Mucosa of descending colon (tissue), 3 donors: ENCODE results near the gene KDM4B. TPM values are rescaled to one million over a fixed set of nuclear protein-coding genes. Genes with fewer than 3 reads are reported as not detected.

Source experiments
- ATAC-seq: fragments of 200-7000 bp; cut with Tn5 transposase; one replicate; pipeline ENCODE4 v1.9.1; 2020; ENCODE audit warnings: mild to moderate bottlenecking, moderate library complexity
- DNase-seq, 3 donors: peaks; one replicate each; pipeline ENCODE4 v3.0.0-alpha.2; 2020
- H3K36me3 ChIP-seq: fragments of 200-600 bp; one replicate; pipeline ENCODE4 v1.8.0; 2021; ENCODE audit warnings: low read depth, mild to moderate bottlenecking
- H3K4me1 ChIP-seq: fragments of 200-600 bp; one replicate; pipeline ENCODE4 v1.8.0; 2021; ENCODE audit warnings: low read depth, mild to moderate bottlenecking
- H3K4me3 ChIP-seq: fragments of 200-600 bp; one replicate; pipeline ENCODE4 v1.8.0; 2021; ENCODE audit warnings: mild to moderate bottlenecking
- H3K9me3 ChIP-seq: fragments of 200-600 bp; one replicate; pipeline ENCODE4 v1.8.0; 2021; ENCODE audit warnings: mild to moderate bottlenecking
- intact Hi-C, 2 donors: fragments of 100-400 bp; cut with DNase I in 1 of 2; cut with micrococcal nuclease in 1 of 2; formaldehyde crosslinking; loops; one replicate each; pipeline versions ENCODE4 v1.11.0 to v1.11.1; 2022; cut with DNase I, micrococcal nuclease
- total RNA-seq, 3 donors: library from RNA; stranded (reverse); fragmentation: NEBNext Ultra II Directional in 2 of 3; extraction: Animal tissue kit (Norgen Biotek cat#: 25700) in 2 of 3; gene quantifications; one replicate each; pipeline versions ENCODE4 v1.2.1 to v1.2.4, GENCODE V29; 2021 to 2023
- TF ChIP-seq, protein P1 (sequence below): fragments of 200-600 bp; IDR thresholded peaks from one replicate; pipeline ENCODE4 v1.8.0; 2022; ENCODE audit warnings: antibody characterized with exemption, mild to moderate bottlenecking
- donor health status: DM: no; HTN: no; CAD: no; lungs with moderate emphysema.
- donor health status: DM: no; HTN: no; CAD: no.
- donor health status: DM: no; HTN: yes; CAD: no.

Gene KDM4B
- total RNA-seq, 3 donors from 2014 or later, result 42.7 to 53.8 (median 50.0) TPM

GRCh38 chr19:5000120-5000611 lies 31.3 kb downstream of the KDM4B start:
- DNase-seq (no peak), ATAC-seq (no peak)
- no peaks in the 10 kb centered on the region for H3K4me1 ChIP-seq
- H3K9me3 ChIP-seq, result no peaks in the 10 kb centered on the region
- TF ChIP-seq, protein P1, sequence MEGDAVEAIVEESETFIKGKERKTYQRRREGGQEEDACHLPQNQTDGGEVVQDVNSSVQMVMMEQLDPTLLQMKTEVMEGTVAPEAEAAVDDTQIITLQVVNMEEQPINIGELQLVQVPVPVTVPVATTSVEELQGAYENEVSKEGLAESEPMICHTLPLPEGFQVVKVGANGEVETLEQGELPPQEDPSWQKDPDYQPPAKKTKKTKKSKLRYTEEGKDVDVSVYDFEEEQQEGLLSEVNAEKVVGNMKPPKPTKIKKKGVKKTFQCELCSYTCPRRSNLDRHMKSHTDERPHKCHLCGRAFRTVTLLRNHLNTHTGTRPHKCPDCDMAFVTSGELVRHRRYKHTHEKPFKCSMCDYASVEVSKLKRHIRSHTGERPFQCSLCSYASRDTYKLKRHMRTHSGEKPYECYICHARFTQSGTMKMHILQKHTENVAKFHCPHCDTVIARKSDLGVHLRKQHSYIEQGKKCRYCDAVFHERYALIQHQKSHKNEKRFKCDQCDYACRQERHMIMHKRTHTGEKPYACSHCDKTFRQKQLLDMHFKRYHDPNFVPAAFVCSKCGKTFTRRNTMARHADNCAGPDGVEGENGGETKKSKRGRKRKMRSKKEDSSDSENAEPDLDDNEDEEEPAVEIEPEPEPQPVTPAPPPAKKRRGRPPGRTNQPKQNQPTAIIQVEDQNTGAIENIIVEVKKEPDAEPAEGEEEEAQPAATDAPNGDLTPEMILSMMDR, result no peak
- no peaks in the 10 kb centered on the region for H3K36me3 ChIP-seq
- intact Hi-C loops, result no loop called here
- no peak overlapping the region for H3K4me3 ChIP-seq

DNA sequence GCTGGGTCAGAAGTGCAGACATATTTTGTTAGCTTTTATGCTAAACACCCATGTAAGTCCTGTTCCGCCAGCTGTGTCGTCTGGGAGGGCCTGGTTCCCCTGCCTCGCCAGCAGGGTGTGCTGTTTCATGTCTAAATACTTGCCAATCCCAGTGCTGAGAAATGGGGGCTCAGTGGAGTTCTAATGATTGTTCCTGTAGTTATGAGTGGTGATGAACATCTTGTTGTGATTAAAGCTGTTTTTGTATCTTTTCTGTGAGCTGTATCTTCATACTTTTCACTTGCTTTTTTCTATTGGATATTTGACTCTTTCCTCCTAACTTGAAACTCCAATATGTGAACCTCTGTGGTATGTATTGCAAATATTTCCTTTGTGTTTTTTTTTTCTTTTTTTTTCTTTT lies 32.7 kb downstream of the KDM4B start:
- no peak overlapping the region for H3K4me3 ChIP-seq
- TF ChIP-seq, protein P1, result peak; percentile 20
- DNase-seq, result peak in 1 of 3 donors; percentile 32
- no peaks in the 10 kb centered on the region for H3K9me3 ChIP-seq
- no peaks in the 10 kb centered on the region for H3K36me3 ChIP-seq
- ATAC-seq, result peak; percentile 66
- H3K4me1 ChIP-seq, result no peaks in the 10 kb centered on the region
- intact Hi-C loops, result no loop called here

- no peak for DNase-seq
- TF ChIP-seq, protein P1, result no peak
- intact Hi-C loops, result no loop called here
- Histone ChIP-seq H3K9me3 (no peaks in the 10 kb centered on the region), H3K36me3 (no peaks in the 10 kb centered on the region), H3K4me3 (no peak overlapping the region), H3K4me1 (no peaks in the 10 kb centered on the region)
- ATAC-seq, result peak; percentile 47
Observed at GRCh38 chr19:5002143-5002542, 33.2 kb downstream of the KDM4B start.

GRCh38 chr19:5003781-5004180 lies 34.9 kb downstream of the KDM4B start:
- no peak overlapping the region for H3K4me3 ChIP-seq
- H3K36me3 ChIP-seq, result no peaks in the 10 kb centered on the region
- no peak for DNase-seq
- no peaks in the 10 kb centered on the region for H3K4me1 ChIP-seq
- no peaks in the 10 kb centered on the region for H3K9me3 ChIP-seq
- intact Hi-C loops, result no loop called here
- TF ChIP-seq, protein P1, result no peak
- ATAC-seq, result no peak

GRCh38 chr19:5005096-5005495 lies 36.2 kb downstream of the KDM4B start:
- no peak overlapping the region for H3K4me3 ChIP-seq
- DNase-seq (no peak), ATAC-seq (no peak)
- H3K4me1 ChIP-seq, result no peaks in the 10 kb centered on the region
- TF ChIP-seq, protein P1, result no peak
- H3K9me3 ChIP-seq, result no peaks in the 10 kb centered on the region
- no peaks in the 10 kb centered on the region for H3K36me3 ChIP-seq
- intact Hi-C loops, result no loop called here

GRCh38 chr19:5006201-5006600 lies 37.3 kb downstream of the KDM4B start:
- Histone ChIP-seq H3K4me3 (no peak overlapping the region), H3K9me3 (no peaks in the 10 kb centered on the region), H3K36me3 (no peaks in the 10 kb centered on the region), H3K4me1 (no peaks in the 10 kb centered on the region)
- TF ChIP-seq, protein P1, result no peak
- ATAC-seq, result no peak
- intact Hi-C loops, result no loop called here
- DNase-seq, result no peak
